Mesenchymal stem cell (in vitro differentiated cells and primary cell): ENCODE results near the gene ACTL9.
"Not testable (repeated sequence)": the region's sequence is repeated elsewhere in the genome, so short reads cannot be mapped to it uniquely, and the experiment has no call there.

ENCODE experiments used
- DNase-seq: peaks from one replicate; pipeline ENCODE4 v3.0.0-alpha.2; 2013
- H2AFZ ChIP-seq: one replicate; pipeline ENCODE4 v1.6.1; 2013; ENCODE audit warnings: low read depth, mild to moderate bottlenecking, control low read depth, inconsistent platforms, low read length, moderate library complexity
- H2AK5ac ChIP-seq: 2 replicates; pipeline ENCODE4 v1.6.1; 2013; ENCODE audit warnings: low read length, moderate library complexity, mild to moderate bottlenecking, inconsistent platforms; ENCODE audit not compliant: severe bottlenecking
- H2BK120ac ChIP-seq: one replicate; pipeline ENCODE4 v1.6.1; 2013; ENCODE audit warnings: low read depth, mild to moderate bottlenecking, inconsistent platforms, low read length, moderate library complexity
- H2BK12ac ChIP-seq, 2 experiments: one replicate each; pipeline ENCODE4 v1.6.1; 2013; ENCODE audit warnings: inconsistent platforms in 2 of 2, low read length in 2 of 2, mild to moderate bottlenecking in 2 of 2, moderate library complexity in 2 of 2, control low read depth in 1 of 2
- H2BK15ac ChIP-seq: one replicate; pipeline ENCODE4 v1.6.1; 2013; ENCODE audit warnings: mild to moderate bottlenecking, low read depth, inconsistent platforms; ENCODE audit not compliant: poor library complexity, severe bottlenecking
- H2BK5ac ChIP-seq: 2 replicates; pipeline ENCODE4 v1.6.1; 2013; ENCODE audit warnings: low read depth, mild to moderate bottlenecking, low read length, control low read depth, inconsistent platforms; ENCODE audit not compliant: poor library complexity, severe bottlenecking
- H3K14ac ChIP-seq, 2 experiments: one replicate each; pipeline ENCODE4 v1.6.1; 2013; ENCODE audit warnings: inconsistent platforms in 2 of 2, low read length in 2 of 2, control low read depth in 1 of 2, mild to moderate bottlenecking in 1 of 2, moderate library complexity in 1 of 2
- H3K18ac ChIP-seq, 2 experiments: one replicate each; pipeline ENCODE4 v1.6.1; 2013; ENCODE audit warnings: inconsistent platforms in 2 of 2, low read length in 2 of 2, control low read depth in 1 of 2, low read depth in 1 of 2, mild to moderate bottlenecking in 1 of 2
- H3K23ac ChIP-seq, 2 experiments: one replicate each; pipeline ENCODE4 v1.6.1; 2013; ENCODE audit warnings: inconsistent platforms in 2 of 2, low read length in 2 of 2, mild to moderate bottlenecking in 2 of 2, moderate library complexity in 2 of 2, control low read depth in 1 of 2
- H3K27ac ChIP-seq: 2 replicates; pipeline ENCODE4 v1.5.1; 2013; ENCODE audit warnings: mild to moderate bottlenecking, moderate library complexity, low read length, control low read depth, inconsistent platforms; ENCODE audit not compliant: poor library complexity, severe bottlenecking
- H3K27me3 ChIP-seq, 2 experiments: 2 replicates each; pipeline versions ENCODE4 v1.6.1 to v1.7.0; 2013; ENCODE audit warnings: low read length in 2 of 2, mild to moderate bottlenecking in 2 of 2, moderate library complexity in 2 of 2, control low read depth in 1 of 2, inconsistent platforms in 1 of 2; ENCODE audit not compliant: control insufficient read depth in 1 of 2, insufficient read depth in 1 of 2
- H3K36me3 ChIP-seq, 2 experiments: 2 replicates each; pipeline versions ENCODE4 v1.6.1 to v1.7.0; 2013; ENCODE audit warnings: low read length in 2 of 2, control low read depth in 1 of 2, inconsistent platforms in 1 of 2, low read depth in 1 of 2, mild to moderate bottlenecking in 1 of 2; ENCODE audit not compliant: insufficient read depth in 2 of 2, control insufficient read depth in 1 of 2
- H3K4ac ChIP-seq, 2 experiments: one replicate each; pipeline ENCODE4 v1.6.1; 2013; ENCODE audit warnings: inconsistent platforms in 2 of 2, low read length in 2 of 2, mild to moderate bottlenecking in 2 of 2, moderate library complexity in 2 of 2, control low read depth in 1 of 2, low read depth in 1 of 2
- H3K4me1 ChIP-seq: 2 replicates; pipeline ENCODE4 v1.6.1; 2013; ENCODE audit warnings: low read depth, low read length, control low read depth; ENCODE audit not compliant: control insufficient read depth, insufficient read depth
- H3K4me2 ChIP-seq: 2 replicates; pipeline ENCODE4 v1.6.1; 2013; ENCODE audit warnings: low read length, mild to moderate bottlenecking, inconsistent platforms; ENCODE audit not compliant: poor library complexity, severe bottlenecking
- H3K4me3 ChIP-seq, 2 experiments: 2 replicates each; pipeline versions ENCODE4 v1.5.1 to v1.7.0; 2013; ENCODE audit warnings: low read length in 2 of 2, mild to moderate bottlenecking in 2 of 2, control low read depth in 1 of 2, low read depth in 1 of 2; ENCODE audit not compliant: insufficient read depth in 1 of 2
- H3K79me1 ChIP-seq: replicated peaks from 2 replicates; pipeline ENCODE4 v1.6.1; 2013; ENCODE audit warnings: mild to moderate bottlenecking, control low read depth, low read length, inconsistent platforms; ENCODE audit not compliant: poor library complexity, severe bottlenecking
- H3K9ac ChIP-seq: 2 replicates; pipeline ENCODE4 v1.7.0; 2013; ENCODE audit warnings: mild to moderate bottlenecking, low read length, moderate library complexity
- H3K9me3 ChIP-seq: 2 replicates; pipeline ENCODE4 v1.7.0; 2013; ENCODE audit warnings: mild to moderate bottlenecking, low read length; ENCODE audit not compliant: control insufficient read depth
- H4K8ac ChIP-seq: one replicate; pipeline ENCODE4 v1.6.1; 2013; ENCODE audit warnings: inconsistent platforms, mild to moderate bottlenecking, low read length, moderate library complexity
- H4K91ac ChIP-seq: one replicate; pipeline ENCODE4 v1.6.1; 2013; ENCODE audit warnings: mild to moderate bottlenecking, low read length, inconsistent platforms
- WGBS: methylation state at CpG from one replicate; pipeline ENCODE4 v1.1.7; 2013; ENCODE audit warnings: mixed read lengths; 5-methylcytosine and 5-hydroxymethylcytosine counted together

Gene ACTL9

DNA sequence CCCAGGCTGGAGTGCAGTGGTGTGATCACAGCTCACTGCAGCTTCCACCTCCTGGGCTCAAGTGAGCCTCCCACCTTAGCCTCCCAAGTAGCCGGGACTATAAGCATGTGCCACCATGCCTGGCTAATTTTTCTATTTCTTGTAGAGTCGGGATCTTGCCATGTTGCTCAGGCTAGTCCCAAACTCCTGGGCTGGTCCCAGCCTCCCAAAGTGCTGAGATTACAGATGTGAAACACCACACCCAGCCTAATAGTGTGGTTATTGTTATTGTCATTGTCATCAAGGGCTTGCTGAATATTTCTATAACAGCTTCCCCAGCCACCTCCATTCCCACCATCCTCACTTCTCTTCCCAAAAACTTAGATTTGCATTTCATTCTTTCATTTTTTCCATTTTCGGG, 25.7 kb upstream of the ACTL9 start:
- no peak overlapping the region for H4K91ac ChIP-seq
- H3K23ac ChIP-seq, result no peak overlapping the region
- H3K9ac ChIP-seq, result no peak overlapping the region
- H3K4me3 ChIP-seq, result no peak overlapping the region
- H3K4ac ChIP-seq, result no peak overlapping the region
- H2AFZ ChIP-seq, result no peak overlapping the region
- H3K27ac ChIP-seq, result no peak overlapping the region
- no peak overlapping the region for H2BK12ac ChIP-seq
- H2BK120ac ChIP-seq, result no peak overlapping the region
- no peaks in the 10 kb centered on the region for H3K36me3 ChIP-seq
- WGBS, result 32% methylated on average over 2 of the region's 3 CpGs
- H2AK5ac ChIP-seq, result no peak overlapping the region
- H2BK15ac ChIP-seq, result no peak overlapping the region
- no peak overlapping the region for H2BK5ac ChIP-seq
- peaks cover 5% of the 10 kb centered on the region for H3K9me3 ChIP-seq
- H3K79me1 ChIP-seq, result no peaks in the 10 kb centered on the region
- H3K4me1 ChIP-seq, result no peaks in the 10 kb centered on the region
- H3K14ac ChIP-seq, result no peak overlapping the region
- DNase-seq, result no peak
- H4K8ac ChIP-seq, result no peak overlapping the region
- no peak overlapping the region for H3K18ac ChIP-seq
- H3K27me3 ChIP-seq, result no peaks in the 10 kb centered on the region
- H3K4me2 ChIP-seq, result no peak overlapping the region

DNA sequence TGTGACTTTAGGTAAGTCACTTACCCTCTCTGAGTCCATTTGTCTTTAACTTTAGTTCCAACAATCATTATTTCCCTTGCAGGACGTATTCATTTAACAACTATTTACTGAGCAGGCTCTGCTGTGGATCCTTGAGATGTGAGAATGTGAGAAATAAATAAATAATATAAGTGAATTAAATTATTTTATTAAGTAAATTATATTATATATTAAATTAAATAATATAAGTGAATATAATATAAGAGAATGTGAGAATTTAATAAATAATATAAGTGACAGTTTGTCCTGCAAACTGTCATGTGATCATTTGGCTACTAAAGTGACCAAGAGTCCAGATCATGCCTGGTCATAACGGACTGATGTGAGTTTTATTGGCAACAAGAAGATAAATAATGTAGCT, 23.4 kb upstream of the ACTL9 start:
- no peak overlapping the region for H4K8ac ChIP-seq
- no peak overlapping the region for H2AK5ac ChIP-seq
- no peak overlapping the region for H3K4ac ChIP-seq
- H2BK15ac ChIP-seq, result no peak overlapping the region
- H3K27ac ChIP-seq, result no peak overlapping the region
- H2AFZ ChIP-seq, result no peak overlapping the region
- peaks cover 14% of the 10 kb centered on the region for H3K9me3 ChIP-seq
- no peak overlapping the region for H4K91ac ChIP-seq
- no peak overlapping the region for H2BK12ac ChIP-seq
- H3K27me3 ChIP-seq, result no peaks in the 10 kb centered on the region
- no peak overlapping the region for H3K4me2 ChIP-seq
- no peak overlapping the region for H3K4me3 ChIP-seq
- H3K9ac ChIP-seq, result no peak overlapping the region
- H3K36me3 ChIP-seq, result no peaks in the 10 kb centered on the region
- no peaks in the 10 kb centered on the region for H3K4me1 ChIP-seq
- H2BK5ac ChIP-seq, result no peak overlapping the region
- no peak overlapping the region for H3K23ac ChIP-seq
- H2BK120ac ChIP-seq, result no peak overlapping the region
- WGBS, result 38% methylated on average over 1 of the region's 2 CpGs
- no peak for DNase-seq
- H3K79me1 ChIP-seq, result no peaks in the 10 kb centered on the region
- no peak overlapping the region for H3K18ac ChIP-seq
- H3K14ac ChIP-seq, result no peak overlapping the region

DNA sequence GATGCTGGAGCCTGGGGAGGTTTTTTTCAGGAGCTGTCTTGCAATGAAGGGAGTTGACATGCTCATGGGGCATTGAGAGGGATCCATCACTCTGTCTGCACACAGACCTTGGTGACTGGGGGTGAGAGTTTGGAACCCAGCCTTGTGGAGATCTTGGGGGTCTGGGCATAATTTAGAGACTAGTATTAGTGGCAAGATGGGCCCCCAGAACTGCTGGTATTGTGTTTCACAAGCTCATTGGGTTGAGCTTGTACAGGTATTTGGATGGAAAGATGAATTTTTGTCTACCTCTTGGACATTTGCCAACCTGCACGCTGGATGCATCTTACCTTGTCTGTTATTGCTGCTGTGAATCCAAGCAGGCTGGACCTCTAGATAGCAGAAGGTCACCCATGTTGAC, 22.7 kb upstream of the ACTL9 start, which contains the start of gene OR2Z1:
OR2Z1 (plus strand) TSS at position 301 of the 400 bp plus-strand sequence. CDS start 9,395 bp downstream, outside the sequence.
- Histone ChIP-seq H3K79me1 (no peaks in the 10 kb centered on the region), H3K36me3 (no peaks in the 10 kb centered on the region), H2AK5ac (no peak within 1 kb of the TSS), H3K27me3 (no peaks in the 10 kb centered on the region), H3K4me2 (no peak within 1 kb of the TSS), H3K4ac (no peak within 1 kb of the TSS), H3K23ac (no peak within 1 kb of the TSS), H3K18ac (no peak within 1 kb of the TSS), H3K4me3 (no peak within 1 kb of the TSS), H2AFZ (no peak within 1 kb of the TSS), H3K27ac (no peak within 1 kb of the TSS), H2BK120ac (no peak within 1 kb of the TSS), H3K4me1 (no peaks in the 10 kb centered on the region), H4K91ac (no peak within 1 kb of the TSS), H2BK5ac (no peak within 1 kb of the TSS), H2BK12ac (no peak within 1 kb of the TSS), H3K9me3 (peaks cover 14% of the 10 kb centered on the region), H4K8ac (no peak within 1 kb of the TSS), H3K14ac (no peak within 1 kb of the TSS), H3K9ac (no peak within 1 kb of the TSS), H2BK15ac (no peak within 1 kb of the TSS)
- 53% methylated on average over 1 of the region's 1 CpG for WGBS
- no peak for DNase-seq

DNA sequence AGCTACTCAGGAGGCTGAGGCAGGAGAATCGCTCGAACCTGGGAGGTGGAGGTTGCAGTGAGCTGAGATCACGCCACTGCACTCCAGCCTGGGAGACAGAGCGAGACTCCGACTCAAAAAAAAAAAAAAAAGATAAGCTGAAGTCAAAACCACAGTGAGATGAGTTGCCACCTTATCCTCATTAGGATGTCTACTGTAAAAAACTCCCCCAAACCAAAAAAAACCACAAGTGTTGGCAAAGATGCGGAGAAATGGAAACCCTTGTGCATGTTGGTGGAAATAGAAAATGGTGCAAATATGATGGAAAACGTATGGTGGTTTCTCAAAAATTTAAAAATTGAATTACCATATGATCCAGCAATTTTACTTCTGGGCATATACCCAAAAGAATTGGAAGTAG, 11.7 kb upstream of the ACTL9 start:
- not testable (repeated sequence) for H2BK15ac ChIP-seq, H3K4ac ChIP-seq, H3K4me1 ChIP-seq, H3K4me2 ChIP-seq, H2BK12ac ChIP-seq, H3K36me3 ChIP-seq, H2AFZ ChIP-seq, H3K18ac ChIP-seq, H4K91ac ChIP-seq, DNase-seq, H3K79me1 ChIP-seq, H4K8ac ChIP-seq, H2AK5ac ChIP-seq, H3K14ac ChIP-seq, H2BK5ac ChIP-seq, H2BK120ac ChIP-seq, H3K27me3 ChIP-seq, H3K4me3 ChIP-seq, H3K23ac ChIP-seq, H3K9ac ChIP-seq, H3K27ac ChIP-seq
- 73% methylated on average over 6 of the region's 7 CpGs for WGBS
- peaks cover 21% of the 10 kb centered on the region for H3K9me3 ChIP-seq
